HG02943 (cell line): ENCODE results near the gene OSBPL5.
A peak's percentile ranks its signal among the peaks of the same experiment; 100 is the strongest.
"Not testable (repeated sequence)": the region's sequence is repeated elsewhere in the genome, so short reads cannot be mapped to it uniquely, and the experiment has no call there.

Experiments
- ATAC-seq: cut with Tn5 transposase; IDR thresholded peaks from one replicate; pipeline ENCODE4 v1.9.1; 2021; ENCODE audit warnings: mild to moderate bottlenecking, low read depth, moderate library complexity; ENCODE audit not compliant: unreplicated experiment

OSBPL5 gene

GRCh38 chr11:3063432-3063831, 101.7 kb downstream of the OSBPL5 start:
- ATAC-seq, result not testable (repeated sequence)

- ATAC-seq, result no peak
These were observed 104.6 kb downstream of the OSBPL5 start for GRCh38 chr11:3060436-3061025.

GRCh38 chr11:3058753-3059664, 106.1 kb downstream of the OSBPL5 start:
- no peak for ATAC-seq

- peak; percentile 96 for ATAC-seq
These were observed 107.8 kb downstream of the OSBPL5 start, which contains the start of gene CARS1 for GRCh38 chr11:3057069-3057963. Gene CARS1, minus strand, starts transcription at chr11:3057423. Its CDS starts 56 bp downstream, at chr11:3057367.

GRCh38 chr11:3056296-3057068, 108.6 kb downstream of the OSBPL5 start:
- ATAC-seq, result no peak

GRCh38 chr11:3055891-3056290, 109.2 kb downstream of the OSBPL5 start:
- no peak for ATAC-seq

- no peak for ATAC-seq
These were observed 112.5 kb downstream of the OSBPL5 start for GRCh38 chr11:3052567-3052966.

GRCh38 chr11:3052109-3052479, 113.0 kb downstream of the OSBPL5 start:
- ATAC-seq, result no peak

GRCh38 chr11:3051196-3052108, 113.7 kb downstream of the OSBPL5 start:
- no peak for ATAC-seq

GRCh38 chr11:3050386-3051195, 114.5 kb downstream of the OSBPL5 start:
- no peak for ATAC-seq

GRCh38 chr11:3049430-3050243, 115.5 kb downstream of the OSBPL5 start:
- peak; percentile 91 for ATAC-seq

- ATAC-seq, result no peak
These were observed 117.5 kb downstream of the OSBPL5 start for GRCh38 chr11:3047637-3048036.

GRCh38 chr11:3046641-3047040, 118.5 kb downstream of the OSBPL5 start:
- no peak for ATAC-seq

- ATAC-seq, result no peak
These were observed 118.9 kb downstream of the OSBPL5 start for GRCh38 chr11:3046190-3046589.

- ATAC-seq, result no peak
These were observed 120.2 kb downstream of the OSBPL5 start for GRCh38 chr11:3044915-3045314.

- ATAC-seq, result no peak
These were observed 121.1 kb downstream of the OSBPL5 start for GRCh38 chr11:3044004-3044403.

GRCh38 chr11:3043315-3043871, 121.7 kb downstream of the OSBPL5 start:
- ATAC-seq, result no peak
